ENCODE data around the gene FOXF1.

FOXF1 gene

DNA sequence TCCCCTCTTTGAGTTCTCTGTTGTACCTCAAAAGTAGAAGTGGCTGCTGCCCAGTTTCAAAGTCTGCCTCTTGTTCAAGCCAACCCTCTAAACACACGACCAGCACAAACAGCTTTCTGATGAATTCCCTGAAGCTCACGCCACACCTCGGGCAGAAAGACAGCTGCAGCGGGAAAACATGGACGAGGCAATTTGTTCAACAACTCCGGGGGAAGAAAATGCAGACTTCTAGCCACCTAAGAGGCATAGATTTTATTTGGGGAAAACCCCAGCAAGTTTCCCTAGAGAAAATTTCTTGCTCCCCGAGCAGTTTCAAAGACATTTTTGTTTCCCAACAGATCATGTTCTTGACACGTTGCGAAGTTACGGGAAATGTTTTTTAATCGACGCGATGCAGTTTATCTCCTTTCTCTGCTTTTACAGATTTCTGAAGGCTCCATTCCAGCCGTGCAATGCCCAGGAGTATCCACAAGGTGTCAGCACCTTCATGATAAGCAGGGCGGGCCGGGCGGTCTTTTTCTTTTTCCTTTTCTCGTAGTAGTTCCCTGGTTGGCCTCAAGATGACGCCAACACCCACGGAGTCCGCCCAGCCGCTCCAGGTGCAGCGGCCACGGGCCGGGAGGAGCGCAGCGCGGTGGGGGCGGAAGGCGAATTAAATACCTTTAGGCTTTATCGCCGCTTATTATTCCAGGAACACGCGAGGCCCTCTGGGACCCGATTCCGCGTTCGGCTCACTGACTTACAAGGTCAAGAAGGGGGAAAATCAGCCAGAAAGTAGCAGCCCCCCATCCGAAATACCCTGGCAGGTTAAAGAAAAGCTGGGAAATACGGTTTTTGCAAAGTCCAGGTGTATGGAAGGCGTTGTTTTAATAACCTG is 53.4 kb downstream of the FOXF1 start:
- no peak for FAIRE-seq

All from islet of Langerhans (tissue), 1 donor.